ENCODE measurements around the gene MYOM3. TPM values are rescaled to one million over a fixed set of nuclear protein-coding genes. Genes with fewer than 3 reads are reported as not detected.

The MYOM3 gene
- total RNA-seq, result 1.2 TPM

DNA sequence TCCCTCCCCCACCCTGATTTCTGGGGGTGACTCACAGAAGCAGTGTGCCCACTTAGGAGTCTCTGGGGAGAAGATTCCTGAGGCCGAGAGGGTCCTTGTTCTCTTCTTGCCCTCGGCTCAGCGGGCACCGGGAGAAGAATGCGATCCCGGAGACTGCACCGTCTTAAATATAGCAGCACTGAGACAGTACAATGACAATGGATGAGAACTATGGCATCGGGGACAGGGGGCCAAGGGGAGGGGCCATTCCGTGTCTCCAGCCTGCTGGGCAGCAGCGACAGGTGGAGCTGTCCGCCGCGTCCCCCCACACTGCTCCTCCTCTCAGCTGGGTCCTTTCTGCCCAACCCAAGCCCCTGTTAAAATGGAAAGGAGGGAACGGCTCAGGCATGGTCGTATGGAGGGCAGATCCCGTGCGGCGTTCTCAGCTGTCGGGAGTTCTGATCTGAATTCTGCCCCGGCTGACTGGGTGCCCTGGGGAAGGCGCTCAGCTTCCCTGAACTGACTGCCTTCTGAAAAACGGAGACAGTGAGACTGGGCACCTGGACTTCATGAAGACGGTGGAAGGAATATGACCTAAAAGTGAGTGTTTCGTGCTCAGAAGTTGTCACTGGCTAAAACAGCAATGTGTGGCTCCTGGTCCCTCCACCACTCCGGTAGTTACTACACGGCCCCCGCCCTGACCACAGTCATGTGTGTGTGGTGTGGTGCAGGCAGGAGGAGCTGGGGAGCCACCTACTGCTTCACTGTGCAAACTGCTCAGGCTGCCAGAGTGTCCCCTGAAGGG, at the start of gene MYOM3:
TSS of gene MYOM3 (minus strand) at position 140 of the 784 bp plus-strand sequence. CDS start 3,499 bp downstream, outside the sequence.
- intact Hi-C loops (cut with DNase I), result loop anchor here (1.0 to 10.0 kb wide), 4 partner anchors 41 to 243 kb away; partner anchors contain the start of genes FUCA1 and PNRC2
- Histone ChIP-seq H3K36me3 (no peaks in the 10 kb centered on the region), H3K4me3 (peak within 1 kb of the TSS; percentile 42 to 57), H3K4me1 (peaks cover 12 to 21% of the 10 kb centered on the region in 2 donors), H3K9me3 (no peaks in the 10 kb centered on the region), H3K27ac (peak within 1 kb of the TSS; percentile 89 to 96), H3K27me3 (no peaks in the 10 kb centered on the region)
- TF ChIP-seq, protein P1, sequence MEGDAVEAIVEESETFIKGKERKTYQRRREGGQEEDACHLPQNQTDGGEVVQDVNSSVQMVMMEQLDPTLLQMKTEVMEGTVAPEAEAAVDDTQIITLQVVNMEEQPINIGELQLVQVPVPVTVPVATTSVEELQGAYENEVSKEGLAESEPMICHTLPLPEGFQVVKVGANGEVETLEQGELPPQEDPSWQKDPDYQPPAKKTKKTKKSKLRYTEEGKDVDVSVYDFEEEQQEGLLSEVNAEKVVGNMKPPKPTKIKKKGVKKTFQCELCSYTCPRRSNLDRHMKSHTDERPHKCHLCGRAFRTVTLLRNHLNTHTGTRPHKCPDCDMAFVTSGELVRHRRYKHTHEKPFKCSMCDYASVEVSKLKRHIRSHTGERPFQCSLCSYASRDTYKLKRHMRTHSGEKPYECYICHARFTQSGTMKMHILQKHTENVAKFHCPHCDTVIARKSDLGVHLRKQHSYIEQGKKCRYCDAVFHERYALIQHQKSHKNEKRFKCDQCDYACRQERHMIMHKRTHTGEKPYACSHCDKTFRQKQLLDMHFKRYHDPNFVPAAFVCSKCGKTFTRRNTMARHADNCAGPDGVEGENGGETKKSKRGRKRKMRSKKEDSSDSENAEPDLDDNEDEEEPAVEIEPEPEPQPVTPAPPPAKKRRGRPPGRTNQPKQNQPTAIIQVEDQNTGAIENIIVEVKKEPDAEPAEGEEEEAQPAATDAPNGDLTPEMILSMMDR (IDR thresholded peaks at IDR 0.05), result peak; percentile 66 to 82 (median 73)
- DNase-seq (ENCODE audit: low spot score in 2 of 2), result peak; percentile 46 to 88

DNA sequence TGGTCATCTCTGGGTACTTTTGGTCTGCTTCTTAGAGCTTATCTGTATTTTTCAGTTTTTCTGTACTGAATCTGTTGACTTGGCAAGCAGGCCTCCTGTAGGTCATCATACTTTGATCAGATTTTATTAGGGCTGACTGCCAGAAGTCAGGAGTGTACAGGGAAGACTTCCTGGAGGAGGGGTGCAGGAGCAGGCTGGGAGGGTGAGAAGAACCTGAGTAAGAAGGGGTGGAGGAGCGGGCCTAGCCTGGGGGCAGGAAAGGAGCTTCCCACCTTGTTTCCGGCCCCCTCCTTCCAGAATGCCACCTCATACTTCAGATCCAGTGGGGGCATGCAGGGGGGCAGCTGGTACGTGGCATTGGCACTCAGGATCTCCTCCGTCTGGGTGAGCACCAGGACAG, 49.3 kb upstream of the MYOM3 start:
- no peaks in the 10 kb centered on the region for H3K4me1 ChIP-seq
- intact Hi-C loops (cut with DNase I), result no loop called here

DNA sequence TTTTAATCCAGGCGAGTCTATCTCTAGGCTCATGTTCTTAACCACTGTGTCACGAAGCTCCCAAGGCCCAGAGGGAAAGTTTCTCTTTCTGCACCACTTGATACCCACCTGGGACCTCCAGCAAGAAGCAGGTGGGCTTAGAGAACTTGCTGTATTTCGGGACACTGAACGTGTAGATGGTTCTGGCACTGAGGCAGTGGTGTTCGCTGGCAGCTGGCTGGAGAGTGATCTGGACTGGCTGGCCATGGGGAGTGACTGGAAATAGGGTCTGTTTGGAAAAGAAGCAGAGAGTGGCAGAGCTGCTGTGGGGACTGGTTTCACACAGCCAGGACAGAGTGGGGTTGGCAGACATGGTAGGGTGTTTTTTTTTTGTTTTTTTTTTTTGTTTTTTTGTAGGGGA, 47.4 kb upstream of the MYOM3 start:
- Histone ChIP-seq H3K4me1 (no peaks in the 10 kb centered on the region), H3K36me3 (no peaks in the 10 kb centered on the region), H3K9me3 (no peaks in the 10 kb centered on the region), H3K27me3 (peaks cover 4% of the 10 kb centered on the region), H3K27ac (no peak overlapping the region), H3K4me3 (no peak overlapping the region)
- intact Hi-C loops (cut with DNase I), result no loop called here
- TF ChIP-seq, protein P1 (IDR thresholded peaks at IDR 0.05), result no peak
- DNase-seq (ENCODE audit: low spot score in 2 of 2), result no peak

More for the DNA sequence above, 49.3 kb upstream of the MYOM3 start:
- H3K36me3 ChIP-seq, result no peaks in the 10 kb centered on the region
- no peak for DNase-seq (ENCODE audit: low spot score in 2 of 2)
- no peak overlapping the region for H3K27ac ChIP-seq
- no peak overlapping the region for H3K4me3 ChIP-seq
- TF ChIP-seq, protein P1 (IDR thresholded peaks at IDR 0.05), result no peak
- H3K27me3 ChIP-seq, result no peaks in the 10 kb centered on the region
- no peaks in the 10 kb centered on the region for H3K9me3 ChIP-seq

DNA sequence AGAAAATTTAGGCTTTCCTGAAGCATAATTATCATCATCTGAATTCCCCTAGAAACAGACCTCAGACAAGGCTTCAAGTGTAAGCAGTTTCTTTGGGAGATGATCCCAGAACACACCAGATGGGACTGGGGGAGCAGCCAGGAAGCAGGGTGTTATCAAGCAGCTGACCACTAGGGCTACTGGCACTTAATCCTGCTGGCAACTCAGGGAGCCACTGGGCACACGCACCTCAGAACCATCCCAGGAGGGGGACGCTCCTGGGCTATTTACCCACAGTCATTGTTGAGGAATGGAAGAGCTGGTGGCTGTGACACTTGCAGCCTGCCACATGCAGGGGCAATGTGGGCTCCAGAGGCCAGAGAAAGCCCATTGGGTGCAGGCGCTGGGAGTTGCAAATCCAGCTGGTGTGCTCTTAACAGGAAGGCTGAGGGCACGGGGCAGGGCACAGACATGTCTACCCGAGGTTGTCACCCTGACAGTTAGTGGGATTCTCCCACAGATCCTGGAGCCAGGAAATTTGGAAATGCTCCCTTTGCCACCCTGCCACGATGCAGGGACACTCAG, 46.1 kb upstream of the MYOM3 start:
- peaks cover 4% of the 10 kb centered on the region for H3K27me3 ChIP-seq
- no peaks in the 10 kb centered on the region for H3K36me3 ChIP-seq
- DNase-seq (ENCODE audit: low spot score in 2 of 2), result no peak
- intact Hi-C loops (cut with DNase I), result no loop called here
- H3K9me3 ChIP-seq, result no peaks in the 10 kb centered on the region
- H3K4me3 ChIP-seq, result no peak overlapping the region
- no peaks in the 10 kb centered on the region for H3K4me1 ChIP-seq
- TF ChIP-seq, protein P1 (IDR thresholded peaks at IDR 0.05), result no peak
- H3K27ac ChIP-seq, result no peak overlapping the region

DNA sequence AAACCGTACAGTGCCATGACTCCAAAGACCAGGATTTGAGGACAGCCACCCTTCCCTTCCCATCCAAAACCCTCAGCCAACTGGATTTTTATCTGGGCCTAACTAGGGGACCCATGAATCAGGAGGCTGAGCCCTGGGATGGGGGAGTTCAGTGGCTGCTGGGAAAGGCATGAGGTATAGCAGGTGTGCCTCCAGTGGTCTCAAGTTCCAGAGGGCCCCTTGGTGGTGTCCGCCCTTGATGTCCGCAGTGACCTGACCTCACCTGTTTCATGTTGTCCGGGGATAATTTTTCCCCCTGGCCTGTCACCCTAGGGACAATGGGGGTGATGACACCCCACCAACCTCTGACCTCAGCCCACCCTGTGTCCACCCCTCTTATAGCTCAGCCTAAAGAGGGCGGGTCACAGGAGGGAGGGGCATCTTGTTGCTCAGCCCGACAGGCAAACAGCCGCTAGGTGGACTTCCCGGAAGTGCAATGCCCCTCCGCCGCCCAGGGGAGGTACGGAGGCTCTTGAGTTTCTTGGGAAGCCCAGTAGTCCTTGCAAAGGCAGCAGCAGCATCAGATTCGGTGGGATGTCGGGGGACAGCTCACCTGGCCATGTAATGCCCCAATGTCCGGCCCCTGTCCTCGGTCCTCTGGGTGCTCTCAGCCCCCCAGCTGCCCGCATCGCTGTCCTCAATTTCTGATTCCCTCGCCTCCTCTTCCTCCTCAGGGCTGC, 44.8 kb upstream of the MYOM3 start:
- Histone ChIP-seq H3K27me3 (peaks cover 4% of the 10 kb centered on the region), H3K4me1 (no peaks in the 10 kb centered on the region), H3K9me3 (no peaks in the 10 kb centered on the region), H3K4me3 (no peak overlapping the region), H3K27ac (no peak overlapping the region), H3K36me3 (no peaks in the 10 kb centered on the region)
- no peak for DNase-seq (ENCODE audit: low spot score in 2 of 2)
- intact Hi-C loops (cut with DNase I), result no loop called here
- TF ChIP-seq, protein P1 (IDR thresholded peaks at IDR 0.05), result no peak

Measured in ascending aorta (tissue), 2 donors.